ENCODE results near the gene DIP2C. TPM values are rescaled to one million over a fixed set of nuclear protein-coding genes. Genes with fewer than 3 reads are reported as not detected.

DIP2C gene
- total RNA-seq, 2 donors from 2014 or later, result 9.6 to 11.9 TPM

DNA sequence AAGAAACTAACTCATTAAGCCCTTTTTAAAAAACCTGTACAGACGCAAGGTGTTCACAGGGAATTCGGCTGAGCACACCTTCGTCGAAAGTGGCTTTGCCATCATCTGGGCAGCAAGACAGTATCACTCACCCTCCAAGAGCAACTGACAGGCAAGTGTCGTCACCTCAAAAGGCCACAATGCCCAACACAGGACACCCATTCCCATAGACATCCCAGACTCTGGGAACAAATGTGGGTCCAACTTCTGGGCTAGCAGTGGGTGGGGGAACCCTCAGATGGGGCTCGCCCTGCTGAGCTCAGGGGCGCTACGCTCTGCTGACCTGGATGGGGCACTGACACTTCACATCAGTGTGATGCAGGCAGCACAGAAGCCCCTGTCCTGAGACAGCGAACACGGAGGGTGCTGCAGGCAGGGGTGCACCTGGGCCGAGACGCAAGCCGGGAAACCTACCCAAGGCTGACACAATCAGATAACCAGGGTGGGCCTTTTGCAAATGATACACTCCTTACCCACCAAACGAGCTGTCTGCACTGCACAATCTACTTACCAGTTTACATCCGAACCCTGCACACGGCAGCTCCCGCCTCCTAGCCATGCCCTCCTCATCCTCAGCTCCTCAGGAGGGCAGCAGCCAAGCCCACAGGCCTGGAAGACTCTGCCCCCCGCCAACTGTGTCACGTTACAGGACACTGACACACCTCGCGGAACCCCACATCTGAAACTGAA lies 1.7 kb downstream of the DIP2C start:
- Histone ChIP-seq H3K27me3 (no peaks in the 10 kb centered on the region), H3K4me3 (no peak overlapping the region), H3K4me1 (peaks cover 19% of the 10 kb centered on the region), H3K36me3 (replicated peaks in 1 of 2; ENCODE audit: insufficient read depth in 1 of 2, low read depth in 2 of 2) (no peaks in the 10 kb centered on the region), H3K27ac (peak overlapping the region in 1 of 4 donors; percentile 66), H3K9me3 (no peaks in the 10 kb centered on the region)
- ATAC-seq (no peak), DNase-seq (no peak)
- 82% methylated on average over 17 to 20 of the region's 21 CpGs for WGBS, 2 donors
- intact Hi-C loops (cut with DNase I), result loop anchor here (10.0 kb wide), 1 partner anchor 183 kb away; no protein-coding TSS in a partner anchor
- TF ChIP-seq POLR2A (IDR thresholded peaks at IDR 0.05), result no peak
- TF ChIP-seq, protein P1, sequence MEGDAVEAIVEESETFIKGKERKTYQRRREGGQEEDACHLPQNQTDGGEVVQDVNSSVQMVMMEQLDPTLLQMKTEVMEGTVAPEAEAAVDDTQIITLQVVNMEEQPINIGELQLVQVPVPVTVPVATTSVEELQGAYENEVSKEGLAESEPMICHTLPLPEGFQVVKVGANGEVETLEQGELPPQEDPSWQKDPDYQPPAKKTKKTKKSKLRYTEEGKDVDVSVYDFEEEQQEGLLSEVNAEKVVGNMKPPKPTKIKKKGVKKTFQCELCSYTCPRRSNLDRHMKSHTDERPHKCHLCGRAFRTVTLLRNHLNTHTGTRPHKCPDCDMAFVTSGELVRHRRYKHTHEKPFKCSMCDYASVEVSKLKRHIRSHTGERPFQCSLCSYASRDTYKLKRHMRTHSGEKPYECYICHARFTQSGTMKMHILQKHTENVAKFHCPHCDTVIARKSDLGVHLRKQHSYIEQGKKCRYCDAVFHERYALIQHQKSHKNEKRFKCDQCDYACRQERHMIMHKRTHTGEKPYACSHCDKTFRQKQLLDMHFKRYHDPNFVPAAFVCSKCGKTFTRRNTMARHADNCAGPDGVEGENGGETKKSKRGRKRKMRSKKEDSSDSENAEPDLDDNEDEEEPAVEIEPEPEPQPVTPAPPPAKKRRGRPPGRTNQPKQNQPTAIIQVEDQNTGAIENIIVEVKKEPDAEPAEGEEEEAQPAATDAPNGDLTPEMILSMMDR (IDR thresholded peaks at IDR 0.05), result no peak

DNA sequence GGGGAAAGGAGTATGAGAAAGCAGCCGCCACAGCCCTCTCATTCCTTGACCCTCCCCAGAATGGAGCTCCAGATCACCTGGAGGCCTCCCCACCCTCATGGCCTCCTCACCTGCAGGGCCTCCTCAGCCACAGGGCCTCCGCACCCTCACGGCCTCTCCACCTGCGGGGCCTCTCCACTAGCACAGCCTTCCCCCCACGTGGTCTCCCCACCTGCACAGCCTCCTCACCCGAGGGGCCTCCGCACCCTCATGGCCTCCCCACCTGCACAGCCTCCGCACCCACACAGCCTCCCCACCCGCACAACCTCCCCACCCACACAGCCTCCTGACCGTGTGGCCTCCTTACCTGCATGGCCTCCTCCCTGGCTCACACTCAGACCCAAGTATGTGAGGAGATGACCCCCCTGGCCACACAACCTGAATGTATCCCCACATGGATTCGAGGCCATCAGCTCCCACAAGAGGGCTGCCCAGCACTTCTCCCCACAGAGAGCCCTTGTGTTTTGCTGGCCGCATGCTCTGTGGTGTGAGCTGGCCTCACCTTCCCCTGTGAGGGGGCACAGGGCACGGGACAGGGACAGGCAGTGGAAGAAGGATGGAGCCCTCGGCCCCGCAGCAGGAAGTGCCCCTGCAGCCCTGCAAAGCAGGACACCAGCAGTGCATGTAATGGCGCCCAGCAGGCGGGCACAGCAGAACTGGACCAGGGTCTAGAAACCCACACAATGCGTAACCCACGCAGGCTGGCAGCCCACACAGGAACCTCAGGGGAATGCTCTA lies 3.1 kb downstream of the DIP2C start:
- 93 to 94% methylated on average over 18 to 19 of the region's 19 CpGs for WGBS, 2 donors
- intact Hi-C loops (cut with DNase I), result loop anchor here (10.0 kb wide), 1 partner anchor 182 kb away; no protein-coding TSS in a partner anchor
- no peaks in the 10 kb centered on the region for H3K27me3 ChIP-seq
- no peak overlapping the region for H3K27ac ChIP-seq
- no peak overlapping the region for H3K4me3 ChIP-seq
- ATAC-seq, result no peak
- no peaks in the 10 kb centered on the region for H3K9me3 ChIP-seq
- H3K4me1 ChIP-seq, result peaks cover 19% of the 10 kb centered on the region
- TF ChIP-seq, protein P1 (IDR thresholded peaks at IDR 0.05), result no peak
- TF ChIP-seq POLR2A (IDR thresholded peaks at IDR 0.05), result no peak
- DNase-seq, result no peak
- no peaks in the 10 kb centered on the region for H3K36me3 ChIP-seq (replicated peaks in 1 of 2; ENCODE audit: insufficient read depth in 1 of 2, low read depth in 2 of 2)

DNA sequence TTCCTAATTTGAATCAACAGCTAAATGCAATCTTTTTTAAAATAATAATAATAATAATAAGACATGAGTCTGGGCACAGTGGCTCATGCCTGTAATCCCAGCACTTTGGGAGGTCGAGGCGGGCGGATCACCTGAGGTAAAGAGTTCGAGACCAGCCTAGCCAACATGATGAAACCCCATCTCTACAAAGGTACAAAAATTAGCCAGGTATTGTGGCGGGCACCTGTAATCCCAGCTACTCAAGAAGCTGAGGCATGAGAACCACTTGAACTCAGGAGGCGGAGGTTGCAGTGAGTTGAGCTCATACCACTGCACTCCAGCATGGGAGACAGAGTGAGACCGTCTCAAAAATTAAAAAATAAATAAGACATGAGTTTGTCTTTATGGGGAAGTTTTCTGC lies 3.9 kb downstream of the DIP2C start:
- Histone ChIP-seq H3K36me3 (replicated peaks in 1 of 2; ENCODE audit: insufficient read depth in 1 of 2, low read depth in 2 of 2) (no peaks in the 10 kb centered on the region), H3K9me3 (no peaks in the 10 kb centered on the region), H3K4me1 (peaks cover 19% of the 10 kb centered on the region), H3K27me3 (no peaks in the 10 kb centered on the region), H3K4me3 (no peak overlapping the region), H3K27ac (no peak overlapping the region)
- DNase-seq, result no peak
- no peak for TF ChIP-seq POLR2A (IDR thresholded peaks at IDR 0.05)
- TF ChIP-seq, protein P1 (IDR thresholded peaks at IDR 0.05), result no peak
- WGBS, 2 donors, result 79 to 84% methylated on average over 7 of the region's 7 CpGs
- intact Hi-C loops (cut with DNase I), result loop anchor here (10.0 kb wide), 1 partner anchor 181 kb away; no protein-coding TSS in a partner anchor
- no peak for ATAC-seq

- H3K36me3 ChIP-seq (replicated peaks in 1 of 2; ENCODE audit: insufficient read depth in 1 of 2, low read depth in 2 of 2), result no peaks in the 10 kb centered on the region
- no peak overlapping the region for H3K4me3 ChIP-seq
- no peaks in the 10 kb centered on the region for H3K27me3 ChIP-seq
- peaks cover 12% of the 10 kb centered on the region for H3K4me1 ChIP-seq
- 83 to 85% methylated on average over 23 of the region's 23 CpGs for WGBS, 2 donors
- H3K27ac ChIP-seq, result no peak overlapping the region
- H3K9me3 ChIP-seq, result no peaks in the 10 kb centered on the region
- ATAC-seq, result no peak
- intact Hi-C loops (cut with DNase I), result loop anchor here (10.0 kb wide), 1 partner anchor 179 kb away; no protein-coding TSS in a partner anchor
- no peak for TF ChIP-seq POLR2A (IDR thresholded peaks at IDR 0.05)
- TF ChIP-seq, protein P1 (IDR thresholded peaks at IDR 0.05), result no peak
- no peak for DNase-seq
Measured at GRCh38 chr10:683448-684071, 5.9 kb downstream of the DIP2C start.
